RPMI7951 (cell line): ENCODE measurements around the gene HOXB6. TPM values are rescaled to one million over a fixed set of nuclear protein-coding genes. Genes with fewer than 3 reads are reported as not detected.

Experiments
- DNase-seq: peaks from one replicate; pipeline ENCODE4 v3.0.0-alpha.2; 2012; ENCODE audit warnings: low read depth
- total RNA-seq: library from RNA; depleted of rRNA; stranded (reverse); fragments of >200 nt; shearing (Covaris generic); gene quantifications from 2 replicates; pipeline ENCODE4 v1.2.3, GENCODE V29; 2014; rRNA removed

The HOXB6 gene
- total RNA-seq, 1 experiment from 2014 or later = 4.8 TPM

DNA sequence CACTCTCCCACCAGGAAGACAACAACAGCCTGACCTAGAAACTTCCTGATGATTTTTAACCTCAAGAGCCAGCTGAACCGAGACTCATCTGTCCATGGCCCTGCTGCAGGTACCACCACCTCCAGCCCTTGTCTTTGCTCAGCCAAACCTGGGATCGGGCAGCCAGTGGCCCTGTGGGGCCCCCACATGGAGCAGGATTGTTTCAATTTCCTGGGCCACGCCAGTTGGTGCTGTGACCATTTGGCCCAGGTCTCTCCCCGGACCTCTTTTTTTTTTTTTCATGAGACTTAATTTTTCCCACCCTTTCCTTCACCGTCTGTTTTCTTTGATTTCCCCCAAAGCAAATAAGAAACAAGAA is 51.6 kb downstream of the HOXB6 start:
- no peak for DNase-seq

- DNase-seq = no peak
Observed at GRCh38 chr17:48552466-48553189, 52.2 kb downstream of the HOXB6 start.

GRCh38 chr17:48551596-48552465 is 53.0 kb downstream of the HOXB6 start:
- no peak for DNase-seq

- no peak for DNase-seq
Observed at GRCh38 chr17:48551214-48551555, 53.6 kb downstream of the HOXB6 start.

- DNase-seq = no peak
Observed at GRCh38 chr17:48550502-48551213, 54.1 kb downstream of the HOXB6 start.

DNA sequence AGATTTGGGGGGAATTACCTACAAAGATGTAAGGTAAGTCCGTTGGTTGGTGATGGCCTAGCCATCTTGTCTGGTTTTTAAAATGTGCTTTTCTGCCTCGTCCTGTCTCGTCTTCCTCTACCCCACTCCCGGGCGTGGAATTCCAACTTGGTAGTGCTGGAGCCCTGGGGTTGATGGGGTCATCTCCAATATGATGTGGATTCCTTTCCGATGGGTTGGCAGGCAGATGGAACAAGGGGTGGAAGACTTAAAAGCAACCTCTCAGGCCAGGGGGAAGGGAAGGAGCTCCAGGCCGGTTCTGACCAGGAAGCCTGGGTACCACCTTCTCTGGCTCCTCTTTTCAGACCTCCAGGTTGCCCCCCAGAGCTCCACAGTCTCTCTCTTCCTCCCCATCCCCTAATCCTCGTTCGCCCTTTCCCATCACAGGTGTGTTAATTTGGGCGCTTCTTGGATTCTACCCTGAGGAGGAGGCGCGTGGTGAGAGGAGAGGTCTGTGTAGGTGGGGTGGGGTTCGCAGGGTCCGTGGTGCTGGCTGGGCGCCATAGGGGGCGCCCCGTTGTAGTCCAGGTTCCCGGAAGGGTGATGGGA is 54.8 kb downstream of the HOXB6 start:
- no peak for DNase-seq

GRCh38 chr17:48549281-48549630 is 55.5 kb downstream of the HOXB6 start:
- no peak for DNase-seq

- no peak for DNase-seq
Observed at GRCh38 chr17:48548523-48549280, 56.1 kb downstream of the HOXB6 start.

DNA sequence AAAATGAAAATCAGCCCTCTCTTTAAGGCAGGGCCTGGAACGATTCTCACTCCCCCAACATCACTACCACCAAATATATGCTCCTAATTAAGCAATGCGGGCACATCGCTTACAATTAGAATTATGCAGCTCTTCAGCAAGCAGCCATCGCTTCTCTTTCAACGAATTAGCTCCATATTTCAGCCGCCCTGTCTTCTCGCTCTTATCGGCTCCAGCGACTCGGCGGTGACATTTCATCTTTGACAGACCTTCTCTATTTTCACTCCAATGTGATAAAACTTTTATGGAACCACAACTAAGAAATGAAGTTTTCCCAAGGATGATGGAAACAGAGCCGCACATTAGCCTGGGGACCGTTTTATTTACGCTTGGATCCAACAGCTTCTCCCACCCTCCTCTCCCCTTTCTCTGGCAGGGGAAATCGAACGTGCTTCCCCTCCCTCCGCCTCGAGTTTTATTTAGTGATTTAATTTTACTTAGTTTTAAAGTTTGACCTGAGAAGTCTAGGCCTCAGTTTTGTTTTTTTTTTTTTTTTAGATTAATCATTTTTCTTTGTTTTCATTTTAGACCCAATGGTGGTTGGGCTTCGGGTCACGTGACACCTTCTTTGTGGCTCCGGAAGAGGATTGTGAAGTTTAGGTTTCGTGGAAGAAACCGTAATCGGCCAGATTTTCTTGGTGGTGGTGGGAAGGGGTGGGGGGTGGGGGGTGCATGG is 56.8 kb downstream of the HOXB6 start:
- DNase-seq = peak; percentile 49

DNA sequence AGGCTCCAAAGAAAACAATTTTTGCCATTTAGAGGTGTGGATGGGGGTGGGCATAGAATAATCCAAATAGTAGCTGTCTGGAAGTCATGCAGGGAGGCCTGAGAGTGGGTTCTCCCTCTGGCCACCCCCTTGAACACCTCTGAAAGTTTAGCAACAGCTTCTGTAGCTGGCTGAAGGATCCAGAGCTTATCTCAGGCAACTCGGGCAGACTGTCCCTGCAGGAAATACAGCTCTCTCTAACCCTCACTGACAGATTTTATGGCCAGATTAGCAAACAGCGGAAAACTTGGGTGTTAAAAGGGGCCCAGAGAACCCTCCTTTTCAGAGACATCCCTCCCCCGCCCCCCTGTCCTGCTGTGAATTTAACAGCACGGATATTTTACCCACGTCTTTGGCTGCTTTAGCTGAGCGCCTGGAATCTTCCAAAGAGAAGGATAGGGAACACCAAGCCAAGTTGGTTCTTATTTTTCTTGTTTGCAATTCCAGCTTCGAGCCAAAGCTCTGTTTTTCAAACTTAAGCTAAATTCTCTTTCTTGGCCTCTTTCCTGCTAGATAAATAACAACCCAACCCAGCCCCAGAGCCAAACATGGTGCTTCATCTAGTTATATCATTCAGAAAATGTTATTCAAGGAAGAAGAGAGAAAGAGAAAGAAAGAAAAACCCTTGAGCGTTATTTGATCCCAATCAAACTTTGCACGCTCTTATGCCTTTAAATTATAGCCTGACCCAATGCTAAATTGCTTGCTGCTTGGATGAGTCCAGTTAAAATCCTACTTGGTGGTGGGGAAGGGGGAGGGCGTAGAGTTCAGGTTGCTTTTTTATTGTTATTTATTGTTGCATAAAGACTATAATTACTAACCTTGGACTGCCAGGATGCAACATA is 57.6 kb downstream of the HOXB6 start:
- DNase-seq = peak; percentile 47

- DNase-seq = peak; percentile 56
Observed at GRCh38 chr17:48546137-48546923, 58.5 kb downstream of the HOXB6 start.

Other genes with a start within 250 kb of the HOXB6 start
- gene SKAP1, start 174.8 kb downstream of the HOXB6 start, total RNA-seq = 0.49 TPM in 1 of 2 replicates, not detected in the other
- gene HOXB1, start 74.0 kb downstream of the HOXB6 start, total RNA-seq = not detected in 2 replicates
- 11.9 and 15.1 TPM in 2 replicates for gene HOXB2, start 59.9 kb downstream of the HOXB6 start, total RNA-seq
- gene HOXB4, start 26.6 kb downstream of the HOXB6 start, total RNA-seq = 1.6 and 1.7 TPM in 2 replicates
- 3.2 and 7.9 TPM in 2 replicates for gene HOXB3, start 14.7 kb downstream of the HOXB6 start, total RNA-seq
- gene HOXB5, start 11.2 kb downstream of the HOXB6 start, total RNA-seq = 0.10 and 0.24 TPM in 2 replicates
- gene HOXB7, start 6.0 kb upstream of the HOXB6 start, total RNA-seq = 24.9 and 26.1 TPM in 2 replicates
- 0.24 and 0.49 TPM in 2 replicates for gene HOXB8, start 10.3 kb upstream of the HOXB6 start, total RNA-seq
- gene HOXB9, start 21.4 kb upstream of the HOXB6 start, total RNA-seq = 2.3 and 4.1 TPM in 2 replicates
- not detected in 2 replicates for gene PRAC1, start 117.5 kb upstream of the HOXB6 start, total RNA-seq
- 2.4 and 6.1 TPM in 2 replicates for gene PRAC2, start 118.2 kb upstream of the HOXB6 start, total RNA-seq
- gene HOXB13, start 123.8 kb upstream of the HOXB6 start, total RNA-seq = 4.7 and 5.4 TPM in 2 replicates
- gene TTLL6, start 212.2 kb upstream of the HOXB6 start, total RNA-seq = 0.39 and 0.60 TPM in 2 replicates
- gene CALCOCO2, start 226.0 kb upstream of the HOXB6 start, total RNA-seq = 39.8 and 48.8 TPM in 2 replicates